IMR-90 (cell line): ENCODE data around the gene MPND. TPM values are rescaled to one million over a fixed set of nuclear protein-coding genes. Genes with fewer than 3 reads are reported as not detected.

Experiments used
- ATAC-seq: fragments of 200-7000 bp; cut with Tn5 transposase; 2 replicates; pipeline ENCODE4 v1.9.1; 2020; ENCODE audit warnings: low read depth, mild to moderate bottlenecking, moderate library complexity
- BruUV-seq: library from RNA; stranded (reverse); fragments of 400-500 nt; replicated peaks from 2 replicates; lab custom pipeline; 2021; lab: Mats Ljungman, UMichigan
- CTCF ChIA-PET: fragments of 300-600 bp; formaldehyde crosslinking; extraction: SDS; loops from one replicate; lab custom pipeline; 2021; ENCODE audit warnings: antibody characterized with exemption; lab: Yijun Ruan, JAX
- POLR2A ChIA-PET: fragments of 300-600 bp; sonication (Branson Sonifier 250); formaldehyde crosslinking; loops from one replicate; lab custom pipeline; 2022; ENCODE audit warnings: antibody characterized with exemption; ENCODE audit not compliant: unreplicated experiment; lab: Charles Lee
- DNase-seq: peaks from one replicate; pipeline ENCODE4 v3.0.0; 2013
- H2AFZ ChIP-seq: replicated peaks from 2 replicates; pipeline ENCODE3; 2013; ENCODE audit warnings: low read length, mild to moderate bottlenecking; ENCODE audit not compliant: poor library complexity
- H2AK5ac ChIP-seq: 2 replicates; pipeline ENCODE4 v1.6.1; 2013; ENCODE audit warnings: low read depth, low read length, inconsistent platforms
- H2AK9ac ChIP-seq: replicated peaks from 2 replicates; pipeline ENCODE3; 2013; ENCODE audit warnings: mild to moderate bottlenecking, low read depth, low read length, moderate library complexity; ENCODE audit not compliant: poor library complexity
- H2BK120ac ChIP-seq: 2 replicates; pipeline ENCODE4 v1.6.1; 2013; ENCODE audit warnings: low read depth, low read length, inconsistent platforms
- H2BK15ac ChIP-seq: 3 replicates; pipeline ENCODE4 v1.6.1; 2013; ENCODE audit warnings: low read depth, low read length, inconsistent platforms
- H2BK20ac ChIP-seq: 2 replicates; pipeline ENCODE4 v1.6.1; 2013; ENCODE audit warnings: low read depth, mild to moderate bottlenecking, inconsistent platforms, low read length, moderate library complexity
- H2BK5ac ChIP-seq: 2 replicates; pipeline ENCODE4 v1.6.1; 2013; ENCODE audit warnings: mild to moderate bottlenecking, low read depth, low read length, inconsistent platforms; ENCODE audit not compliant: poor library complexity, severe bottlenecking
- H3K14ac ChIP-seq: replicated peaks from 2 replicates; pipeline ENCODE4 v1.6.1; 2013; ENCODE audit warnings: low read depth, low read length, inconsistent platforms
- H3K18ac ChIP-seq: 2 replicates; pipeline ENCODE4 v1.6.1; 2013; ENCODE audit warnings: low read depth, low read length, control low read depth
- H3K23ac ChIP-seq: 2 replicates; pipeline ENCODE4 v1.6.1; 2013; ENCODE audit warnings: low read depth, low read length, inconsistent platforms
- H3K27ac ChIP-seq: 2 replicates; pipeline ENCODE4 v1.5.1; 2013; ENCODE audit warnings: mild to moderate bottlenecking, control low read depth, low read length; ENCODE audit not compliant: insufficient read depth
- H3K27me3 ChIP-seq: 2 replicates; pipeline ENCODE4 v1.6.1; 2013; ENCODE audit warnings: low read length; ENCODE audit not compliant: control insufficient read depth, insufficient read depth
- H3K36me3 ChIP-seq: 2 replicates; pipeline ENCODE4 v1.6.1; 2013; ENCODE audit warnings: low read length, mixed read lengths; ENCODE audit not compliant: control insufficient read depth, insufficient read depth
- H3K4ac ChIP-seq: 2 replicates; pipeline ENCODE4 v1.6.1; 2013; ENCODE audit warnings: low read depth, low read length, inconsistent platforms
- H3K4me1 ChIP-seq: 2 replicates; pipeline ENCODE4 v1.6.1; 2013; ENCODE audit warnings: low read length, mixed read lengths; ENCODE audit not compliant: control insufficient read depth, insufficient read depth
- H3K4me2 ChIP-seq: 2 replicates; pipeline ENCODE4 v1.6.1; 2013; ENCODE audit warnings: low read depth, mild to moderate bottlenecking, control low read depth, low read length, moderate library complexity
- H3K4me3 ChIP-seq: 2 replicates; pipeline ENCODE4 v1.5.1; 2013; ENCODE audit warnings: low read depth, mild to moderate bottlenecking, control low read depth, low read length, moderate library complexity; ENCODE audit not compliant: insufficient read depth
- H3K56ac ChIP-seq: 2 replicates; pipeline ENCODE4 v1.6.1; 2013; ENCODE audit warnings: low read length, inconsistent platforms; ENCODE audit not compliant: insufficient read depth; ENCODE audit errors: extremely low read depth
- H3K79me1 ChIP-seq, 2 experiments: 2 replicates each; pipeline ENCODE4 v1.6.1; 2013; ENCODE audit warnings: low read length in 2 of 2, inconsistent platforms in 1 of 2, low read depth in 1 of 2
- H3K9ac ChIP-seq: 2 replicates; pipeline ENCODE4 v1.6.1; 2013; ENCODE audit warnings: low read depth, low read length, control low read depth
- H3K9me1 ChIP-seq: 2 replicates; pipeline ENCODE4 v1.6.1; 2013; ENCODE audit warnings: low read length, inconsistent platforms; ENCODE audit not compliant: insufficient read depth
- H3K9me3 ChIP-seq: 2 replicates; pipeline ENCODE4 v1.6.1; 2013; ENCODE audit warnings: low read length; ENCODE audit not compliant: control insufficient read depth, insufficient read depth
- H4K20me1 ChIP-seq: 2 replicates; pipeline ENCODE4 v1.6.1; 2013; ENCODE audit warnings: low read length, inconsistent platforms; ENCODE audit not compliant: insufficient read depth
- H4K5ac ChIP-seq: 2 replicates; pipeline ENCODE4 v1.6.1; 2013; ENCODE audit warnings: mild to moderate bottlenecking, low read depth, low read length, control low read depth
- H4K8ac ChIP-seq, 2 experiments: 2 replicates each; pipeline ENCODE4 v1.6.1; 2013; ENCODE audit warnings: low read depth in 2 of 2, low read length in 2 of 2, control low read depth in 1 of 2, inconsistent platforms in 1 of 2
- H4K91ac ChIP-seq: 2 replicates; pipeline ENCODE4 v1.6.1; 2013; ENCODE audit warnings: low read depth, low read length, inconsistent platforms; ENCODE audit not compliant: insufficient read depth
- CHD1 ChIP-seq: IDR thresholded peaks from 2 replicates; pipeline ENCODE4 v1.6.1; 2012; ENCODE audit warnings: low read depth, low read length, improper control_type of control experiment
- CTCF ChIP-seq: conservative IDR thresholded peaks from 2 replicates; pipeline ENCODE4 v1.5.1; 2012; ENCODE audit warnings: mild to moderate bottlenecking, low read depth, low read length, improper control_type of control experiment
- ELK1 ChIP-seq: fragments of 150-350 bp; IDR thresholded peaks from 2 replicates; pipeline ENCODE4 v1.6.1; 2016; ENCODE audit warnings: low read depth, mild to moderate bottlenecking, low read length, moderate library complexity, borderline replicate concordance
- FOS ChIP-seq: fragments of 150-350 bp; IDR thresholded peaks from 2 replicates; pipeline ENCODE4 v1.6.1; 2016; ENCODE audit warnings: low read depth, low read length
- MAZ ChIP-seq: IDR thresholded peaks from 2 replicates; pipeline ENCODE4 v1.6.1; 2012; ENCODE audit warnings: low read depth, mild to moderate bottlenecking, low read length, improper control_type of control experiment, moderate library complexity, borderline replicate concordance
- NFE2L2 ChIP-seq: fragments of 150-350 bp; IDR thresholded peaks from 2 replicates; pipeline ENCODE4 v1.6.1; 2016; ENCODE audit warnings: low read depth, mild to moderate bottlenecking, low read length
- POLR2A ChIP-seq: IDR thresholded peaks from 2 replicates; pipeline ENCODE4 v1.6.1; 2012; ENCODE audit warnings: mild to moderate bottlenecking, low read depth, low read length
- RFX5 ChIP-seq: IDR thresholded peaks from 2 replicates; pipeline ENCODE4 v1.8.0; 2012; ENCODE audit warnings: low read depth, mild to moderate bottlenecking, low read length, moderate library complexity
- SMC3 ChIP-seq: fragments of 150-350 bp; IDR thresholded peaks from 2 replicates; pipeline ENCODE4 v1.6.1; 2016; ENCODE audit warnings: low read depth, mild to moderate bottlenecking, antibody characterized with exemption, low read length, moderate library complexity
- WGBS, 2 experiments: methylation state at CpG; one replicate each; pipeline versions ENCODE4 v1.1.5 to v1.1.7; 2013; ENCODE audit warnings: missing lambda C conversion rate in 2 of 2; ENCODE audit not compliant: insufficient read length in 1 of 2; ENCODE audit errors: extremely low coverage in 2 of 2; 5-methylcytosine and 5-hydroxymethylcytosine counted together
- dilution Hi-C: fragments of 300-500 bp; cut with HindIII; formaldehyde crosslinking; loops from one replicate; pipeline ENCODE4 v1.14.3; 2018; ENCODE audit warnings: low sequenced_read_pairs; ENCODE audit not compliant: unreplicated experiment
- in situ Hi-C: fragments of 300-500 bp; cut with MboI; formaldehyde crosslinking; loops from 3 replicates; pipeline ENCODE4 v1.14.3; 2019; ENCODE audit warnings: low sequenced_read_pairs, inconsistent platforms, mixed read lengths
- intact Hi-C: fragments of 100-400 bp; cut with micrococcal nuclease; formaldehyde crosslinking; loops from 2 replicates; pipeline ENCODE4 v1.10.0; 2022
- polyA plus RNA-seq, 3 experiments: library from polyadenylated mRNA; depleted of rRNA; stranded (reverse); fragments of >200 nt; gene quantifications; 2 replicates each; pipeline ENCODE4 v1.2.3, GENCODE V29; 2012; ENCODE audit warnings: low replicate concordance in 1 of 3
- total RNA-seq: library from RNA; depleted of rRNA; stranded (reverse); fragments of >200 nt; gene quantifications from 2 replicates; pipeline ENCODE4 v1.2.3, GENCODE V29; 2012
- TF ChIP-seq, protein P1 (sequence below): fragments of 150-350 bp; IDR thresholded peaks from 2 replicates; pipeline ENCODE4 v1.6.1; 2017; ENCODE audit warnings: mild to moderate bottlenecking, antibody characterized with exemption, low read length, low read depth

MPND gene
- total and polyA plus RNA-seq, 2 of the 4 experiments (the other 2 are of a cell fraction), result 2.3 to 8.1 TPM

DNA sequence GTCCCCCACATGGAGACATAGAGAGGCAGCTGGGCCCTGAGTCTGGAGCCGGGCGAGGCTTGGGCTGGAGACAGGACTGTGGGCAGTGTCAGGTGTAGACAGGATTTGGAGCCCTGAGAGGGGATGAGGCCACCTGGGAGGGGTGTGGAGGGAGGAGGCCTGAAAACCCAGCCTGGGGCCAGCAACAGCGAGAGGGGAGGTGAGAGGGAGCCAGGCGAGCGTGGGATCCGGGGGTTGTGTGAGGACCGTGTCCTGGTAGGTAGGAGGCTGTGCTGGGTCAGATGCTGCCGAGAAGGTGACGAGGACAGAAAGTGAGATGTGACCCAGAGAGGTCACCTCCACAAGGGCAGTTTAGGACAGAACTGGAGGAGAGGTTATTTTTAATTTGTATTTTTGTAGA lies 7.4 kb downstream of the MPND start:
- ATAC-seq, result no peak
- WGBS, 2 experiments, result 100% methylated on average over 6 of the region's 9 CpGs; no CpG with 5 or more reads in 1 of the 2 experiments
- Histone ChIP-seq H3K9ac (no peak overlapping the region), H3K4ac (no peak overlapping the region), H3K36me3 (peaks cover 13% of the 10 kb centered on the region), H2BK15ac (no peak overlapping the region), H2BK5ac (no peak overlapping the region), H4K5ac (no peak overlapping the region), H4K8ac (no peak overlapping the region), H3K23ac (no peak overlapping the region), H2AFZ (no peak overlapping the region), H3K9me1 (no peaks in the 10 kb centered on the region), H4K20me1 (no peaks in the 10 kb centered on the region; the same call in 1 of the 2 replicates), H3K9me3 (no peaks in the 10 kb centered on the region), H3K4me1 (no peaks in the 10 kb centered on the region), H3K27me3 (no peaks in the 10 kb centered on the region), H2BK120ac (no peak overlapping the region), H2AK9ac (no peak overlapping the region), H3K18ac (no peak overlapping the region), H3K56ac (no peak overlapping the region), H2AK5ac (no peak overlapping the region), H3K4me2 (no peak overlapping the region), H2BK20ac (no peak overlapping the region), H3K79me1 (peaks cover 0 to 4% of the 10 kb centered on the region in 2 experiments; a peak in 1 of 4 replicates), H3K14ac (no peak overlapping the region), H4K91ac (no peak overlapping the region), H3K27ac (no peak overlapping the region), H3K4me3 (no peak overlapping the region)
- dilution Hi-C loops, result no loop called here
- CTCF ChIA-PET, result no interaction called here
- POLR2A ChIA-PET, result no interaction called here
- no peak for DNase-seq
- in situ Hi-C loops, result loop anchor here (5.0 kb wide), 1 partner anchor 83 kb away; no protein-coding TSS in a partner anchor
- intact Hi-C loops, result no loop called here
- no TSS peak for BruUV-seq
- no peak for TF ChIP-seq SMC3
- TF ChIP-seq POLR2A, result no peak
- no peak for TF ChIP-seq RFX5
- TF ChIP-seq CHD1, result no peak
- TF ChIP-seq MAZ, result no peak
- no peak for TF ChIP-seq ELK1
- no peak for TF ChIP-seq NFE2L2
- TF ChIP-seq, protein P1, sequence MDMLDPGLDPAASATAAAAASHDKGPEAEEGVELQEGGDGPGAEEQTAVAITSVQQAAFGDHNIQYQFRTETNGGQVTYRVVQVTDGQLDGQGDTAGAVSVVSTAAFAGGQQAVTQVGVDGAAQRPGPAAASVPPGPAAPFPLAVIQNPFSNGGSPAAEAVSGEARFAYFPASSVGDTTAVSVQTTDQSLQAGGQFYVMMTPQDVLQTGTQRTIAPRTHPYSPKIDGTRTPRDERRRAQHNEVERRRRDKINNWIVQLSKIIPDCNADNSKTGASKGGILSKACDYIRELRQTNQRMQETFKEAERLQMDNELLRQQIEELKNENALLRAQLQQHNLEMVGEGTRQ, result no peak
- no peak for TF ChIP-seq FOS
- no peak for TF ChIP-seq CTCF
